Left kidney (tissue), 2 donors: ENCODE measurements around the gene SERTM1. TPM values are rescaled to one million over a fixed set of nuclear protein-coding genes. Genes with fewer than 3 reads are reported as not detected.

Experiments
- DNase-seq: peaks from one replicate; pipeline ENCODE4 v3.0.0-alpha.2; 2013
- polyA plus RNA-seq: library from polyadenylated mRNA; unstranded; fragments of 120-200 nt; gene quantifications from one replicate; pipeline ENCODE4 v1.2.1, GENCODE V29; 2013; ENCODE audit not compliant: insufficient read length

Gene SERTM1
- polyA plus RNA-seq, 1 donor = 0.62 TPM

DNA sequence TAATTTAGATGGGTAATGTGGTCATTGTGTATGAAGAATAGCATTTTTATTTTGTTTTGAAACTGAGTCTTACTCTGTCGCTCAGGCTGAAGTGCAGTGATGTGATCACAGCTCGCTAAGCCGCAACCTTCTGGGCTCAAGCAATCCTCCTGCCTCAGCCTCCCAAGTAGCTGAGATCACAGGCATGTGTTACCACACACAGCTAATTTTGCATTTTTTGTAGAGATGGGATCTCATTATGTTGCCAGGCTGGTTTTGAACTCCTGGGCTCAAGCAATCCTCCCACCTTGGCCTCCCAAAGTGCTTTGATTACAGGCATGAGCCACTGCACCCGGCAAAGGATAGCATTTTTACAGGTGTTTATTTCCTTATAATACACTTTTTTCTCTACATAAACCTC is 36.6 kb downstream of the SERTM1 start:
- no peak for DNase-seq

- DNase-seq = no peak
Observed at GRCh38 chr13:36712290-36712689, 38.5 kb downstream of the SERTM1 start.

DNA sequence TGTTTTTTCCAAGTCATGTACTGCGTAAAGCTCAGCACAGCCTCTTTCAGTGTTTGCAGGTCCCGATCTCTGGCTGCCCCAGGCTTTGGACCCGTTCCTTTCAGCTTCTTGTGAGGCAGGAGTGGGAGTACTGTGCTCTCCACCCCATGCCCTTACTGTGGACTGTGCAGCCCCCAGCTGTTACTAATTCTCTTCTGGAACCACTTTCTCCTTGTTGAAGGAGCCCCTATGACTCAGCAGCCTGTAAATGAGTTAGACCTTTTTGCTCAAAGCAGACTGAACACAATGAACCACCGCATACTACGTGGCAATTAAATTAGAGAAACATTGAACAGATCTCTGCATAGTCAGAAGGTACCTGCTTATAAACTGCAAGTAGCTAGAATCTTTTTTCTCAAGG is 39.0 kb downstream of the SERTM1 start:
- DNase-seq = no peak

DNA sequence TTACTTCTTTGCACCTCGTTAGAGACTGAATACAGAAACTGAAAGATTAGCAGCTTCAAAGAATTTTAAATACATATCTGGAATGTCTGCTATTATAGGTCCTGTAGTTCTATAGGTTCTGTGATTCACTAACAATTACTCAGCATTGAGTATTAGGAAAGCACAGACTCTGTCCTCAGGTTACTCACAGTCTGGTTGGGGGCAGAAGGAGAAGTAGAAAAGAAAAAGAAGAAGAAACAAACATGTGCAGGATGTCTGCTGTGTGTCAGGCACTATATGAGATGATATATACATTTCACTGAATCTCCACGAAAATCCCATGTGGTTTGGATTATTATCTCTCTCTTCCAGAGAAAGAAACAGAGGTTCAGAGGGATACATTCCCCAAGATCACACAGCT is 40.1 kb downstream of the SERTM1 start:
- no peak for DNase-seq

DNA sequence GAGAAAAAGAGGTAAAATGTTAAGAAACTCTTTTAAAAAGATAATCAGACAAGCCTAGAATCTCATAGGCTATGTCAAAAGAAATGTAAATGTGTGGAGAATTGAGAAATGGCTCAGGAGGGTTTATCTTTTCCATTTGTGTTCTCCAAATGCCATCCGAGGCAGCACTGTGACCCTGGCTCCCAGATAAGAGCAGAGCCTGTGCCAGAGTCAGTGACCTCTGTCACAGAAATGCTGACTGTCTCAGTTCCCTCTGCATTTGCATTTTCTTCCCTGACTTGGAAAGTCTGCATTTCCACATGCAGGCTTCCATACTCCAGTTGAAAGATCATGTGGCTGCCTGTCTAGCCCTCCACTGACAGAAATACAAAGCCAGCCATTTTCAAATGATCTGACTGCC is 42.0 kb downstream of the SERTM1 start:
- no peak for DNase-seq

- no peak for DNase-seq
Observed at GRCh38 chr13:36717017-36717416, 43.2 kb downstream of the SERTM1 start.

DNA sequence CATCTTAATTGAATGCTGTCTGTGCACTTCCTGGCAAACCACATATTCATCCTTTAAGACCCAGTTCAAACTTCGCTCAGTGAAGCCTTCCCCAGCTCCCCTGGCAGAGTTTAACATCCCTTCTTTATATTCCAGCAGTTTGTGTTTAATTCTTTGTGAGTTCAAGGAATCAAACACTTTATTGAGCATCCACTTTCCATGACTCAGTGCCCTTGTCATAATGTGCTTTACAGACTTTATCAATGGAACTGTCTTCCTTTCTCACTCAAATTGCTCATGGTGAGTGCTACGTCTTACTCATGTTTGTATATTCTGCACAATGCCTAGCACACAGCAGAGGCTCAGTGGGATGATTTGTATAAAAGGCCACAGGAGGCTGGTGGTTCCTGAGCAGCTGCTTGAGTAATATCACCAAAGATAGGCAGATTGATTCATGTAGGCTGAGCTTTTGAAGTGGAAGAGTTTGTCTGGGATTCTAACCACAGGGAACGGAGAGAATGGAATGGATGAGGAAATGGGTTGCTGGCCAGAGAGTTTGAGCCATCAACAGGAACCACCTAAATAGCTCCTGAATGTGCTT is 44.2 kb downstream of the SERTM1 start:
- no peak for DNase-seq

- no peak for DNase-seq
Observed at GRCh38 chr13:36718686-36719085, 44.9 kb downstream of the SERTM1 start.

DNA sequence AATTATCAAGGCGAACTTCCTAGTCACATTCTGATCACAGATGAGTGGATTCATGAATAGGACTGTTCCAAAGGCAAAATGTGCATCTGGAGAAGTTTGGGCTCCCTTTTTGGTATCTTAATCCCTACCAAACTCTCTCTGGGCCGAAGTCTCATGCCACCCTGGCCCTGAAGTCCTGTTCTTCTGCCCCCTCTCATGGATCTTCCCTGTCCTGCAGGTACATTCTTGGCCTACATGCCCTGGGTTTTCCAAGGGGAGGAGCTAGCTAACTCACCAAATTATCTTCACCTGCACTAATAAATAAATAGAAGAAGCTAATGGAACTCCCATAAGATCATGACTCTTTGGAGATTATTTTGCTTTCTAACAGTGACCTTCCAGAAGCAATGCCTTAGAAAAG is 50.3 kb downstream of the SERTM1 start:
- DNase-seq = no peak

- DNase-seq = no peak
Observed at GRCh38 chr13:36725936-36726335, 52.1 kb downstream of the SERTM1 start.

DNA sequence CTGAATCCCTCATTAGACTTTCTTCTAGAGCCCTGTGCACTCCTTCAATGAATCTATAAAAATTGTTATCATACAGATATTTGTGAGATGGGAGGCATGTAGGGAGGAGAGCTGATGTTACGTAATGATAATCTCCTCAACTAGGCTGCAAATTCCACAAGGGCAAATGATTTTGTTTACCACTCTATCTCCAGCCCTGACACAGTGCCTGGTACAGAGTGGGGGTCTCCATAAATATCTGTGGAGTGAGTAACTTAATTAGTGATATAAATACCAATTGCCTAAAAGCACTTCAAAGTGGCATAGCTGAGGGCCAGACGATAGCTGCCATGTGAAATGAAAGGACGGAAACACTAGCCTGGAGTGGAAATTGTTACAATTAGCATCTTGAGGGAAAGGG is 54.2 kb downstream of the SERTM1 start:
- DNase-seq = no peak

DNA sequence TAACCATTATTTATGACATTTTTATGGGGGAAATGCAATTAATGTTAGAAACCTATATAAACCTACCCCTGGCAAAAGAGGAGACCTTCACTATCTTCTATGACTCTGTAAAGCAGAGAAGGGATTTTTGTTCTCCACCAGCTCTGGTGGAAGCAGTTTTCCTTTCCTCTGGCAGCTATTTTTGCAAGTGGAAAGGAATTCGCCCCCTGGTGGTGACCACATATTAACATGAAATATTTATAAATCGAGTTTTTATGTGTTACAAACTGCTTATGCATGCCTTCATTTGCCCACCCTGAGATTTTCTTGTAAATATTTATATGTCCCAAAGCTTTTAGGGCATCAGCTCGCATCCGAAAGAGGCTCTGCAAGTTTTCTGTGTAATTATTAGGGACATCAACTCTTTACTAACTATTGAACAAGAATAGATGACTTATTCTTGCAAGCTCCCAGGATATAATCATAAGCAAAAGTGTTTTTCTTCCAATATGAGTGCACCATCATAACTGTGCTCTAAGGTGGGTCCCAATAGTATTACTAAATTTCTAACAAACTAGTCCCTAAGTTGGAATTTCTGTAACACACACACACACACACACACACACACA is 62.4 kb downstream of the SERTM1 start:
- peak; percentile 55 for DNase-seq

- DNase-seq = no peak
Observed at GRCh38 chr13:36737524-36738083, 63.8 kb downstream of the SERTM1 start.

DNA sequence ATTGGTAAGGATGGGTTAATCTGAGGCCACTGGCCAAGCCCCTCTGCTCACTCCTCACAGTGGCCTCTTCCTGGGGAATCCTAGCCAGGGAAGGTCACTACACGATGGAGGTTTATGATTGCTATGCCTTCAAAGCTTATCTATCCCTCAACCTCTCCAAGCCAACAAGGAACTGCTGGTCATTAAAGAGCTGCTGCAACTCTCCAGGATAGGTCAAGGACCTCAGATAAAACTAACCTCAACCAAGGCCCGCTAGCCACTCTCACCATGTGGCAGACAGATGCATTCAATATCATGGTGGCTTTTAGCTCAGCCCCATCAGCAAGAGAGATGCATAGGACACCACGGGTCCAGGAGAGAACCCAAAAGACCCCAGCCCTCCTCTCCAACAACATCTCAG is 71.6 kb downstream of the SERTM1 start:
- DNase-seq = no peak

DNA sequence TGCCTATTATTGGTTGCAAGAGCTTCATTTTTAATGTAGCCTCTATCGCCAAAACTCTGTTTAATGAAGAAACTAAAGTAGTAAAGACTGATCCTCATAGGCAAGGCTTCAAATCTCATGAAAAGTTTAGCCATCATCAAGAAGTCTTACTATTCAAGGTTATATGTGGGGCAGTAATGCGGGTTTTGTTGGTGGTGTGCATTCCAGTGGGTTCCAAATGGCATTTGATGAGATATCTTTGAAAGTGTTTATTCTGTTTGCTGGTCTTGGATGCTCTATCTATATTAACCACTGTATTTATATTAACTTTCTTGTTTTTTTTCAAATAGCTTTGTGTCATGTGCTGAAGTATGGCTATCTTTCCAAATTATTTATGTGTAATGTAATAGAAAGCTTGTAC is 72.2 kb downstream of the SERTM1 start:
- DNase-seq = no peak

Other genes starting within 250 kb of the SERTM1 start
- 1.2 TPM for gene CCNA1, start 241.5 kb upstream of the SERTM1 start, polyA plus RNA-seq
- gene RFXAP, start 145.2 kb downstream of the SERTM1 start, polyA plus RNA-seq = 18.5 TPM
- 37.0 TPM for gene SMAD9, start 246.2 kb downstream of the SERTM1 start, polyA plus RNA-seq